Bronchial epithelial cell (primary cell): ENCODE data around the gene SYTL3. TPM values are rescaled to one million over a fixed set of nuclear protein-coding genes. Genes with fewer than 3 reads are reported as not detected.
A peak's percentile ranks its signal among the peaks of the same experiment; 100 is the strongest.

Experiments
- DNase-seq: peaks from one replicate; pipeline ENCODE4 v3.0.0-alpha.2; 2010; ENCODE audit warnings: low read depth
- FAIRE-seq: peaks from 2 replicates; lab custom pipeline; 2011; peaks lifted over from hg19 to GRCh38; lab: Jason Lieb, UNC
- H3K27me3 ChIP-seq: 2 replicates; pipeline ENCODE4 v1.5.1; 2011; ENCODE audit warnings: low read length; ENCODE audit not compliant: control insufficient read depth, insufficient read depth
- H3K36me3 ChIP-seq: 2 replicates; pipeline ENCODE4 v1.5.1; 2011; ENCODE audit warnings: low read length; ENCODE audit not compliant: control insufficient read depth, insufficient read depth
- H3K4me3 ChIP-seq: 2 replicates; pipeline ENCODE4 v1.5.1; 2011; ENCODE audit warnings: mild to moderate bottlenecking, low read depth, low read length, control low read depth
- total RNA-seq: library from RNA; depleted of rRNA; stranded (reverse); fragments of >200 nt; gene quantifications from 2 replicates; pipeline ENCODE4 v1.2.1, GENCODE V29; 2014
- TF ChIP-seq, protein P1 (sequence below): IDR thresholded peaks from 2 replicates; pipeline ENCODE4 v1.5.1; 2011; ENCODE audit warnings: mild to moderate bottlenecking, moderate library complexity, low read length, control low read depth, inconsistent platforms; ENCODE audit not compliant: insufficient read depth, severe bottlenecking

Gene SYTL3
- total RNA-seq, 1 donor from 2014 or later, result 1.1 TPM

DNA sequence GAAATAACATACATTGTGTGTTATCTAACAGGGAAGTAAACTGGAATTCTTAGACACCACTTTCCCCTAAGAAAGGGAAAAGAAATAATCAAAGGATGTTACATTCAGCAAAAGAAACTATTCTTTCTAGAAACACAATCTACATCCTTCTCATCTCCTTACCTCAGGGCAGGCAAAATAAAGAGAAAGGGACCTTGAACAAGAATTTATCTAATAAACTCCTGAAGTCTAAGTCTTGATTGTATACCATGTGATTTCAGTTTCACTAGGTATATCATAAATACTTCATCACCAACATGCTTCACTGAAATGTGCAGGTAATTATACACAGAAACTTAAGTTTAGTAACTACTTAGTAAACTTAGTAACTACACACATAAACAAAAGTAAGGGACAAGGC, 154.4 kb downstream of the SYTL3 start:
- no peak overlapping the region for H3K4me3 ChIP-seq
- H3K27me3 ChIP-seq, result no peaks in the 10 kb centered on the region
- FAIRE-seq (no peak), DNase-seq (no peak)
- TF ChIP-seq, protein P1, sequence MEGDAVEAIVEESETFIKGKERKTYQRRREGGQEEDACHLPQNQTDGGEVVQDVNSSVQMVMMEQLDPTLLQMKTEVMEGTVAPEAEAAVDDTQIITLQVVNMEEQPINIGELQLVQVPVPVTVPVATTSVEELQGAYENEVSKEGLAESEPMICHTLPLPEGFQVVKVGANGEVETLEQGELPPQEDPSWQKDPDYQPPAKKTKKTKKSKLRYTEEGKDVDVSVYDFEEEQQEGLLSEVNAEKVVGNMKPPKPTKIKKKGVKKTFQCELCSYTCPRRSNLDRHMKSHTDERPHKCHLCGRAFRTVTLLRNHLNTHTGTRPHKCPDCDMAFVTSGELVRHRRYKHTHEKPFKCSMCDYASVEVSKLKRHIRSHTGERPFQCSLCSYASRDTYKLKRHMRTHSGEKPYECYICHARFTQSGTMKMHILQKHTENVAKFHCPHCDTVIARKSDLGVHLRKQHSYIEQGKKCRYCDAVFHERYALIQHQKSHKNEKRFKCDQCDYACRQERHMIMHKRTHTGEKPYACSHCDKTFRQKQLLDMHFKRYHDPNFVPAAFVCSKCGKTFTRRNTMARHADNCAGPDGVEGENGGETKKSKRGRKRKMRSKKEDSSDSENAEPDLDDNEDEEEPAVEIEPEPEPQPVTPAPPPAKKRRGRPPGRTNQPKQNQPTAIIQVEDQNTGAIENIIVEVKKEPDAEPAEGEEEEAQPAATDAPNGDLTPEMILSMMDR, result no peak
- peaks cover 10% of the 10 kb centered on the region for H3K36me3 ChIP-seq

DNA sequence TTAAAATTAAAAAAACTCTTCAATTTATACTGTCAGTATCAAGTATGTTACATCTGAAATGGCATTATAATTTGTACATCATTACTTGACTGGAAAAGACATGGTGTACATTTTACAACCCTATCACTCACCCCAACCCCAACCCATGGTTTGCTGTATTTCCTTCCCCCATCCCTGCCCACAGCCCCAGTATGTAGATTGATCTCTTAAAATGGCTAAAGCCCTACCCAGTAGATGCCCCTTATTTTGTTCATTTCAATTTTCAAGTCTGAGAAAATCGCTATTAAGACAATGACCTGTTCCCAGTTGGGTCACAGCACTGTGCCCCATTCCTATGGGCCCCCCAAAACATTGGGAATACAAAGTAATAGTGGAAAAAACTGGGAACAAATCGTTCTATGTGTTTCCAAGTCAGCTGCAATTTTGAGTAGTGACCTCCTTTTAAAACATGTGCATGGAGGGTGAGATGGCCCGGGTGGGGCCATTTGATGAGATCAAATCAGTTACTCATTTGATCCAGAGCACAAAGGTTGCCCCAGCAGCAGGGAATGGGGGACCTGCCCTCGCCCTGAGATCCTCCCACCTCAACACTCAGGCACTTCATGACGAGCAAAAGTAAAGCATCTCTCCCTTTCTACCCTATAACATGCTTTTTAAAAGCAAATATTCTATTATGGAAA, 156.0 kb downstream of the SYTL3 start:
- no peak for FAIRE-seq
- no peak for DNase-seq
- peaks cover 10% of the 10 kb centered on the region for H3K36me3 ChIP-seq
- no peak overlapping the region for H3K4me3 ChIP-seq
- TF ChIP-seq, protein P1, result no peak
- H3K27me3 ChIP-seq, result no peaks in the 10 kb centered on the region

GRCh38 chr6:158807515-158808441, 157.9 kb downstream of the SYTL3 start:
- TF ChIP-seq, protein P1, result no peak
- DNase-seq (no peak), FAIRE-seq (no peak)
- Histone ChIP-seq H3K4me3 (no peak overlapping the region), H3K27me3 (no peaks in the 10 kb centered on the region), H3K36me3 (peaks cover 13% of the 10 kb centered on the region)

DNA sequence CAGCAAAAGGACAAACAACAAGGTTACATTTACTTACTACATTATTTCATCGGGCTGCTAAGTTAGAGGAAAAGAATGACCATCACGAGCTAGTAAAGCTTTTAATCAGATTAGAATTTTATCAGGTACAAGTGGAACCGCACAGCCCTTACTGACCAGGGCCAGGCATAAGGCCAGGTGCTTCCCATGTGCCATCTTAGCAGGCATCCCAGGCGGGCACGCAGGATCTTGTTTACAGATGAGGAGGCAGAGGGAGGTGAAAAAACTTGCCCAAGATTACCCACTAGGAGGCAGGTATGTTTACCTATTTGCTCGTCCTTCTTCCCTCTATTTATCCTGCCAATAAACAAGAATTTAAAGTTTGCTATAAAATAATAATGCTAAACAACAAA, 158.6 kb downstream of the SYTL3 start:
- Histone ChIP-seq H3K36me3 (peaks cover 12% of the 10 kb centered on the region), H3K4me3 (no peak overlapping the region), H3K27me3 (no peaks in the 10 kb centered on the region)
- FAIRE-seq, result no peak
- TF ChIP-seq, protein P1, result peak; percentile 37
- DNase-seq, result peak; percentile 68

DNA sequence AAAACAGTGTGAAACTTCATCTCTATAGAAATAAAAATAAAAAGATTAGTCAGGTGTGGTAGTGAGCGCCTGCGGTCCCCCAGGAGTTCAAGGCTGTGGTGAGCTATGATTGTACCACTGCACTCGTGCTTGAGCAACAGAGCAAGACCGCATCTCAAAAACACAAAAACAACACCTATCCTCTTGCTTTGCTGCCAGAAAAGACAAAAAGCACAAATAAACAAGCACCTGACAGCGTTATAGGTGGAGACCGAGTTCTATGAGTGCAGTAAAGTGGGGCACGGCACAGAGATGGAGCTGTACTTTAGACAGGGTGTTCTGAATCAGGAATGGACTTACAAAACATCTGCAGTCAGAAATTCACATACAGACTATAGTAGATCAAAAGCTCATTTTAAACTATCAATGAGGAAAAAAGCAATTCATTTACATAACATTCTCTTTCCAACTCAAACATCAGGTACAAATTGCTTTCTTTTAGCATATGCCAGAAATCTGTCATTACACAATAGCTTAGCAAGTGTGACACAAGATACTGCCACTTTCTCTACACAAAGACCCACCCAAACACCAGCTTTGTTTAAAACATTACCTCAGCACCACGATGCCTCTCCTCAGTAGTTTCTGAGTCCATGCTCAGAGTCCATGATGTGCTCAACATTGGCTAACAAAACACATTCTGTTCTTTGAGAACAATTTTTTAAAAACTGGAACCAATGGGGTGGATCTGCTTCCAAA, 159.3 kb downstream of the SYTL3 start:
- no peak for DNase-seq
- TF ChIP-seq, protein P1, result no peak
- Histone ChIP-seq H3K4me3 (no peak overlapping the region), H3K27me3 (no peaks in the 10 kb centered on the region), H3K36me3 (peaks cover 16% of the 10 kb centered on the region)
- no peak for FAIRE-seq
